Measurements from ENCODE around the gene KCNK1. TPM values are rescaled to one million over a fixed set of nuclear protein-coding genes. Genes with fewer than 3 reads are reported as not detected.

KCNK1 gene
- total and polyA plus RNA-seq, 2 of the 13 experiments (the other 11 are each of a cell fraction or from before 2014, with no cell fraction given): not detected

- intact Hi-C loops (cut with micrococcal nuclease; ENCODE audit: unreplicated experiment): no loop called here
- in situ Hi-C loops (cut with HindIII; ENCODE audit: extremely low pct_ligation_motif_present, low pct_unique_long_range_greater_than_20kb): no loop called here
- no peaks in the 10 kb centered on the region for H3K4me1 ChIP-seq (ENCODE audit: insufficient read depth, low read length)
- TF ChIP-seq SRSF1 (optimal IDR thresholded peaks at IDR 0.05; ENCODE audit: low read depth, low read length) (no peak), ZNF207 (IDR thresholded peaks at IDR 0.05; ENCODE audit: borderline replicate concordance) (no peak), AHDC1 (CRISPR knock-in tag; IDR thresholded peaks at IDR 0.05; ENCODE audit: borderline replicate concordance) (no peak), HOXA9 (CRISPR knock-in tag; IDR thresholded peaks at IDR 0.05; ENCODE audit: borderline replicate concordance) (no peak), MXD4 (CRISPR knock-in tag; IDR thresholded peaks at IDR 0.05) (no peak), ZNF670 (CRISPR knock-in tag; IDR thresholded peaks at IDR 0.05; ENCODE audit: borderline replicate concordance) (no peak), SKI (IDR thresholded peaks at IDR 0.05; ENCODE audit: partially characterized antibody) (no peak), U2AF2 (IDR thresholded peaks at IDR 0.05; ENCODE audit: low read depth, low read length) (no peak), TIGD3 (CRISPR knock-in tag; IDR thresholded peaks at IDR 0.05; ENCODE audit: borderline replicate concordance) (no peak), RCOR2 (CRISPR knock-in tag; IDR thresholded peaks at IDR 0.05) (no peak), RAD21 (CRISPR knock-in tag; IDR thresholded peaks at IDR 0.05) (no peak), ZNF414 (CRISPR knock-in tag; IDR thresholded peaks at IDR 0.05) (no peak), ZNF296 (CRISPR knock-in tag; conservative IDR thresholded peaks at IDR 0.05) (no peak)
These were observed 90.4 kb downstream of the KCNK1 start for GRCh38 chr1:233704170-233704897.

More at GRCh38 chr1:233704170-233704897, 90.4 kb downstream of the KCNK1 start:
- Histone ChIP-seq H3K27ac (ENCODE audit: extremely low read length, insufficient read depth, low read length) (no peak overlapping the region), H3K36me3 (replicated peaks in 1 of 2; ENCODE audit: control insufficient read depth in 1 of 2, insufficient read depth in 2 of 2, low read length in 2 of 2) (no peaks in the 10 kb centered on the region), H3K27me3 (ENCODE audit: control insufficient read depth in 1 of 2, insufficient read depth in 2 of 2, low read length in 2 of 2) (no peaks in the 10 kb centered on the region; a peak in 1 of 5 replicates), H3K9ac (ENCODE audit: insufficient read depth, low read depth, low read length) (no peak overlapping the region), H3K79me2 (ENCODE audit: insufficient read depth, low read length) (no peaks in the 10 kb centered on the region), H2AFZ (ENCODE audit: low read length) (no peak overlapping the region), H3K4me2 (ENCODE audit: low read depth, low read length) (no peak overlapping the region), H3K4me3 (replicated peaks in 1 of 3; ENCODE audit: insufficient read depth in 1 of 3, low read depth in 2 of 3, low read length in 3 of 3) (no peak overlapping the region), H4K20me1 (ENCODE audit: insufficient read depth, low read length) (no peaks in the 10 kb centered on the region), H3K9me3 (ENCODE audit: low read length) (no peaks in the 10 kb centered on the region)
- DNase-seq (ENCODE audit: low spot score): no peak
- ATAC-seq: no peak
- ChIA-PET POLR2A (no interaction called here), CTCF (ENCODE audit: low intra/inter-chr PET ratio, low total read pairs) (no interaction called here)
- no peak for FAIRE-seq
- BruUV-seq (replicated peaks): no TSS peak
- WGBS (ENCODE audit: low lambda C conversion rate): 9% methylated on average over 6 of the region's 6 CpGs
